ENCODE results near the gene ZAP70.

- TF ChIP-seq CTCF (IDR thresholded peaks at IDR 0.05; ENCODE audit: extremely low read depth in 1 of 2, insufficient read depth in 1 of 2, low read depth in 1 of 2, low read length in 2 of 2) = no peak
- no peak for TF ChIP-seq POLR2A (IDR thresholded peaks at IDR 0.05; ENCODE audit: low read depth, low read length)
- TF ChIP-seq JUN (IDR thresholded peaks at IDR 0.05; ENCODE audit: borderline replicate concordance, insufficient read depth, insufficient read length, low read depth) = no peak
- TF ChIP-seq GATA2 (IDR thresholded peaks at IDR 0.05; ENCODE audit: insufficient read depth, insufficient read length, low read depth, low read length) = no peak
- TF ChIP-seq POLR2AphosphoS5 (IDR thresholded peaks at IDR 0.05; ENCODE audit: insufficient read depth, low read depth, low read length) = no peak
- no peak for TF ChIP-seq EZH2 (IDR thresholded peaks at IDR 0.05; ENCODE audit: borderline replicate concordance, low read depth, low read length, severe bottlenecking)
- TF ChIP-seq MYC (IDR thresholded peaks at IDR 0.05; ENCODE audit: low read depth, low read length) = no peak
These were observed 72.4 kb downstream of the ZAP70 start for GRCh38 chr2:97785818-97786217.
